ENCODE results near the gene TBL1X. TPM values are rescaled to one million over a fixed set of nuclear protein-coding genes. Genes with fewer than 3 reads are reported as not detected.

Gene TBL1X
- polyA plus RNA-seq, 1 donor (not counting 4 experiments of a cell fraction or from before 2014, with no cell fraction given) = 2.2 TPM

- Histone ChIP-seq H3K27ac (ENCODE audit: control insufficient read depth, insufficient read depth, low read length) (no peak overlapping the region), H3K36me3 (ENCODE audit: control insufficient read depth in 2 of 2, extremely low read depth in 1 of 2, insufficient read depth in 2 of 2, low read length in 2 of 2) (no peaks in the 10 kb centered on the region), H3K9me3 (ENCODE audit: control insufficient read depth, low read depth, low read length) (no peaks in the 10 kb centered on the region), H4K20me1 (ENCODE audit: control insufficient read depth, extremely low read depth, insufficient read depth, low read length) (no peaks in the 10 kb centered on the region), H3K9me1 (ENCODE audit: control insufficient read depth, extremely low read depth, insufficient read depth, low read length) (no peaks in the 10 kb centered on the region), H3K4me1 (ENCODE audit: control insufficient read depth, extremely low read depth, insufficient read depth, low read length) (peaks cover 8% of the 10 kb centered on the region), H3K4me3 (ENCODE audit: control insufficient read depth in 2 of 3, extremely low read depth in 1 of 3, insufficient read depth in 2 of 3, low read depth in 1 of 3, low read length in 3 of 3) (peak overlapping the region in 2 of 3 experiments; percentile 28 to 40), H3K79me2 (ENCODE audit: control insufficient read depth, insufficient read depth, low read length) (no peaks in the 10 kb centered on the region), H3K9ac (ENCODE audit: control insufficient read depth, extremely low read depth, insufficient read depth, low read length) (no peak overlapping the region), H2AFZ (ENCODE audit: control insufficient read depth, low read length) (no peak overlapping the region), H3K27me3 (ENCODE audit: control insufficient read depth, extremely low read depth, insufficient read depth, low read length) (no peaks in the 10 kb centered on the region), H3K4me2 (ENCODE audit: control insufficient read depth, extremely low read depth, insufficient read depth, low read depth, low read length) (peak overlapping the region; percentile 51)
- dilution Hi-C loops (cut with MboI; ENCODE audit: extremely low pct_ligation_motif_present, low sequenced_read_pairs) = no loop called here
- DNase-seq (ENCODE audit: low read depth, low spot score) (no peak), FAIRE-seq (no peak)
- TF ChIP-seq CTCF (optimal IDR thresholded peaks at IDR 0.05 in 1 of 3, IDR thresholded peaks at IDR 0.05 in 1 of 3, conservative IDR thresholded peaks at IDR 0.05 in 1 of 3; ENCODE audit: extremely low read depth in 1 of 3, insufficient read depth in 2 of 3, low read length in 3 of 3) (peak in 1 of 3 experiments; percentile 1), EZH2 (IDR thresholded peaks at IDR 0.05; ENCODE audit: low read length) (no peak)
These were observed 320.5 kb downstream of the TBL1X start for GRCh38 chrX:9785254-9785943.

- Histone ChIP-seq H3K9ac (ENCODE audit: control insufficient read depth, extremely low read depth, insufficient read depth, low read length) (peak within 1 kb of the TSS; percentile 61), H2AFZ (ENCODE audit: control insufficient read depth, low read length) (peak within 1 kb of the TSS; percentile 33), H3K9me1 (ENCODE audit: control insufficient read depth, extremely low read depth, insufficient read depth, low read length) (no peaks in the 10 kb centered on the region), H3K36me3 (ENCODE audit: control insufficient read depth in 2 of 2, extremely low read depth in 1 of 2, insufficient read depth in 2 of 2, low read length in 2 of 2) (no peaks in the 10 kb centered on the region), H3K9me3 (ENCODE audit: control insufficient read depth, low read depth, low read length) (no peaks in the 10 kb centered on the region), H3K4me1 (ENCODE audit: control insufficient read depth, extremely low read depth, insufficient read depth, low read length) (peaks cover 13% of the 10 kb centered on the region), H3K79me2 (ENCODE audit: control insufficient read depth, insufficient read depth, low read length) (no peaks in the 10 kb centered on the region), H3K4me3 (ENCODE audit: control insufficient read depth in 2 of 3, extremely low read depth in 1 of 3, insufficient read depth in 2 of 3, low read depth in 1 of 3, low read length in 3 of 3) (peak within 1 kb of the TSS; percentile 35 to 65 (median 43)), H3K27me3 (ENCODE audit: control insufficient read depth, extremely low read depth, insufficient read depth, low read length) (no peaks in the 10 kb centered on the region), H3K27ac (ENCODE audit: control insufficient read depth, insufficient read depth, low read length) (no peak within 1 kb of the TSS), H4K20me1 (ENCODE audit: control insufficient read depth, extremely low read depth, insufficient read depth, low read length) (no peaks in the 10 kb centered on the region), H3K4me2 (ENCODE audit: control insufficient read depth, extremely low read depth, insufficient read depth, low read depth, low read length) (peak within 1 kb of the TSS; percentile 69)
- TF ChIP-seq CTCF (optimal IDR thresholded peaks at IDR 0.05 in 1 of 3, IDR thresholded peaks at IDR 0.05 in 1 of 3, conservative IDR thresholded peaks at IDR 0.05 in 1 of 3; ENCODE audit: extremely low read depth in 1 of 3, insufficient read depth in 2 of 3, low read length in 3 of 3) (no peak), EZH2 (IDR thresholded peaks at IDR 0.05; ENCODE audit: low read length) (no peak)
- no peak for FAIRE-seq
- DNase-seq (ENCODE audit: low read depth, low spot score) = no peak
- dilution Hi-C loops (cut with MboI; ENCODE audit: extremely low pct_ligation_motif_present, low sequenced_read_pairs) = no loop called here
These were observed 321.3 kb downstream of the TBL1X start, which contains the start of gene SHROOM2 for GRCh38 chrX:9785944-9786797. Gene SHROOM2 (plus strand): TSS chrX:9786429. CDS start chrX:9786546, 117 bp downstream.

Measured in keratinocyte (primary cell).